GM12878 (cell line): ENCODE data around the gene TNFRSF14. TPM values are rescaled to one million over a fixed set of nuclear protein-coding genes. Genes with fewer than 3 reads are reported as not detected.

ENCODE experiments used
- ATF2 ChIP-seq: IDR thresholded peaks from 2 replicates; pipeline ENCODE4 v1.6.1; 2012; ENCODE audit warnings: low read length, inconsistent platforms
- FOXK2 ChIP-seq: fragments of 450-650 bp; IDR thresholded peaks from 2 replicates; pipeline ENCODE4 v1.6.1; 2017; ENCODE audit warnings: mild to moderate bottlenecking, moderate library complexity
- HDGF ChIP-seq: fragments of 450-650 bp; IDR thresholded peaks from 2 replicates; pipeline ENCODE4 v1.6.1; 2016; ENCODE audit warnings: antibody characterized with exemption
- IKZF1 ChIP-seq: fragments of 450-650 bp; conservative IDR thresholded peaks from 2 replicates; pipeline ENCODE4 v1.6.1; 2017; ENCODE audit warnings: antibody characterized with exemption, mild to moderate bottlenecking
- IRF3 ChIP-seq: fragments of 450-650 bp; IDR thresholded peaks from 2 replicates; pipeline ENCODE4 v1.6.1; 2014; ENCODE audit warnings: mild to moderate bottlenecking
- PBX3 ChIP-seq: IDR thresholded peaks from 2 replicates; pipeline ENCODE4 v1.6.1; 2011; ENCODE audit warnings: mild to moderate bottlenecking, low read depth, low read length, moderate library complexity; ENCODE audit not compliant: insufficient replicate concordance
- PML ChIP-seq: IDR thresholded peaks from 2 replicates; pipeline ENCODE4 v1.6.1; 2012; ENCODE audit warnings: low read length, inconsistent platforms
- POLR2AphosphoS5 ChIP-seq: IDR thresholded peaks from 2 replicates; pipeline ENCODE4 v1.6.1; 2011; ENCODE audit warnings: mild to moderate bottlenecking, low read length, inconsistent platforms
- POU2F2 ChIP-seq: IDR thresholded peaks from 3 replicates; pipeline ENCODE4 v1.6.1; 2011; ENCODE audit warnings: low read depth, mild to moderate bottlenecking, low read length, borderline replicate concordance
- PRDM15 ChIP-seq: fragments of 450-650 bp; formaldehyde crosslinking; IDR thresholded peaks from 2 replicates; pipeline ENCODE4 v1.4.0; 2020; ENCODE audit warnings: mild to moderate bottlenecking, moderate library complexity
- RAD51 ChIP-seq: fragments of 450-650 bp; IDR thresholded peaks from 2 replicates; pipeline ENCODE4 v1.6.1; 2016; ENCODE audit warnings: moderate library complexity, mild to moderate bottlenecking, inconsistent platforms
- SIN3A ChIP-seq: IDR thresholded peaks from 2 replicates; pipeline ENCODE4 v1.6.1; 2012; ENCODE audit warnings: low read depth, low read length, improper control_type of control experiment
- SREBF1 ChIP-seq: IDR thresholded peaks from 2 replicates; pipeline ENCODE4 v1.6.1; 2012; ENCODE audit warnings: mild to moderate bottlenecking, low read length
- SUZ12 ChIP-seq: fragments of 200-600 bp; sonication (generic); IDR thresholded peaks from one replicate; pipeline ENCODE4 v1.6.1; 2018; ENCODE audit warnings: antibody characterized with exemption, mild to moderate bottlenecking; ENCODE audit not compliant: unreplicated experiment
- USF2 ChIP-seq: IDR thresholded peaks from 2 replicates; pipeline ENCODE4 v1.6.1; 2011; ENCODE audit warnings: low read depth, low read length, improper control_type of control experiment, borderline replicate concordance
- ZBED1 ChIP-seq: IDR thresholded peaks from 2 replicates; pipeline ENCODE4 v1.6.1; 2016; ENCODE audit warnings: borderline replicate concordance
- ZBTB40 ChIP-seq: fragments of 450-650 bp; IDR thresholded peaks from 2 replicates; pipeline ENCODE4 v1.6.1; 2016; ENCODE audit warnings: mild to moderate bottlenecking, moderate library complexity, borderline replicate concordance
- polyA plus RNA-seq, 11 experiments: library from polyadenylated mRNA; depleted of rRNA in 4 of 11; unstranded in 6 of 11; stranded (reverse) in 5 of 11; fragments of >200 nt; fragmentation: Nextera tagmentation in 4 of 11; fragmentation: Illumina TruSeq in 1 of 11; extraction: Ambion mirVana in 4 of 11; extraction: Trizol in 1 of 11; gene quantifications; 1 replicate in 1 of 11; 2 replicates in 10 of 11; pipeline versions ENCODE4 v1.2.1 to v1.2.3, GENCODE V29; 2011 to 2016; ENCODE audit warnings: inconsistent platforms in 2 of 11, missing spikeins in 2 of 11, low read depth in 1 of 11
- total RNA-seq, 4 experiments: library from RNA; depleted of rRNA in 3 of 4; stranded (reverse); fragments of >200 nt in 3 of 4; fragmentation: Illumina TruSeq in 1 of 4; extraction: Trizol in 1 of 4; gene quantifications; 2 replicates each; pipeline versions ENCODE4 v1.2.1 to v1.2.3, GENCODE V29; 2013 to 2021

The TNFRSF14 gene
- total and polyA plus RNA-seq, 10 of the 15 experiments (the other 5 are each of a cell fraction or from before 2014, with no cell fraction given): 0.43 to 114 (median 41.5) TPM

- TF ChIP-seq ATF2 (no peak), RAD51 (peak; percentile 50), SUZ12 (no peak), SIN3A (peak; percentile 78; the same call in 1 of the 2 replicates), FOXK2 (peak; percentile 50), PML (no peak), ZBTB40 (peak; percentile 80; the same call in 1 of the 2 replicates), IRF3 (no peak), ZBED1 (no peak), HDGF (0 out of 2 replicates have a peak, but pooled peaks have one; percentile 49), PRDM15 (CRISPR knock-in tag) (no peak), USF2 (peak; percentile 2; the same call in 1 of the 2 replicates), PBX3 (peak; percentile 29), POU2F2 (peak; percentile 33; the same call in 2 of the 3 replicates), SREBF1 (no peak), IKZF1 (peak; percentile 87), POLR2AphosphoS5 (peak; percentile 85)
Measured at GRCh38 chr1:2585318-2586092, 29.3 kb downstream of the TNFRSF14 start (continued).
